Ovary (tissue), 3 donors: ENCODE measurements around the gene MAN1B1.

Experiments used
- POLR2A ChIP-seq: fragments of 450-650 bp; IDR thresholded peaks from one replicate; pipeline ENCODE4 v1.6.1; 2017; ENCODE audit warnings: antibody characterized with exemption, mild to moderate bottlenecking, moderate library complexity
- TF ChIP-seq, protein P1 (sequence below), 3 donors: fragments of 450-650 bp in 2 of 3; fragments of 200-600 bp in 1 of 3; IDR thresholded peaks; one replicate each; pipeline versions ENCODE4 v1.5.1 to v1.8.0; 2016 to 2022; ENCODE audit warnings: antibody characterized with exemption in 3 of 3, mild to moderate bottlenecking in 1 of 3
- donor health status: DM: no; HTN: no; CAD: no.

DNA sequence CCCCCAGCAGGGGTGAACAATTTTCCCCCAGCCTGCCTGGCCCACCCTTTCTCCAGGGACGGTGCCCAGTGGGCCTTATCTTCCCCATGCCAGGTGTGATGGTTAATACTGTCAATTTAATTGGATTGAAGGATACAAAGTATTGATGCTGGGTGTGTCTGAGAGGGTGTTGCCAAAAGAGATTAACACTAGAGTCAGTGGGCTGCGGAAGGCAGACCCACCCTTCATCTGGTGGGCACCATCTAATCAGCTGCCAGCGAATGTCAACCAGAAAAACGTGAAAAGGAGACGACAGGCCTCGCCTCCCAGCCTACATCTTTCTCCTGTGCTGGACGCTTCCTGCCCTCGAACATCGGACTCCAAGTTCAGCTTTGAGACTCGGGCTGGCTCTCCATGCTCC lies 49.3 kb upstream of the MAN1B1 start:
- no peak for TF ChIP-seq POLR2A
- TF ChIP-seq, protein P1, sequence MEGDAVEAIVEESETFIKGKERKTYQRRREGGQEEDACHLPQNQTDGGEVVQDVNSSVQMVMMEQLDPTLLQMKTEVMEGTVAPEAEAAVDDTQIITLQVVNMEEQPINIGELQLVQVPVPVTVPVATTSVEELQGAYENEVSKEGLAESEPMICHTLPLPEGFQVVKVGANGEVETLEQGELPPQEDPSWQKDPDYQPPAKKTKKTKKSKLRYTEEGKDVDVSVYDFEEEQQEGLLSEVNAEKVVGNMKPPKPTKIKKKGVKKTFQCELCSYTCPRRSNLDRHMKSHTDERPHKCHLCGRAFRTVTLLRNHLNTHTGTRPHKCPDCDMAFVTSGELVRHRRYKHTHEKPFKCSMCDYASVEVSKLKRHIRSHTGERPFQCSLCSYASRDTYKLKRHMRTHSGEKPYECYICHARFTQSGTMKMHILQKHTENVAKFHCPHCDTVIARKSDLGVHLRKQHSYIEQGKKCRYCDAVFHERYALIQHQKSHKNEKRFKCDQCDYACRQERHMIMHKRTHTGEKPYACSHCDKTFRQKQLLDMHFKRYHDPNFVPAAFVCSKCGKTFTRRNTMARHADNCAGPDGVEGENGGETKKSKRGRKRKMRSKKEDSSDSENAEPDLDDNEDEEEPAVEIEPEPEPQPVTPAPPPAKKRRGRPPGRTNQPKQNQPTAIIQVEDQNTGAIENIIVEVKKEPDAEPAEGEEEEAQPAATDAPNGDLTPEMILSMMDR (IDR thresholded peaks at IDR 0.05), result no peak
